NCI-H526 (cell line): ENCODE measurements around the gene CDCA8.

ENCODE experiments used
- DNase-seq, 2 experiments: peaks; one replicate each; lab custom pipeline; 2025; lab: John Stamatoyannopoulos, UW

The CDCA8 gene

DNA sequence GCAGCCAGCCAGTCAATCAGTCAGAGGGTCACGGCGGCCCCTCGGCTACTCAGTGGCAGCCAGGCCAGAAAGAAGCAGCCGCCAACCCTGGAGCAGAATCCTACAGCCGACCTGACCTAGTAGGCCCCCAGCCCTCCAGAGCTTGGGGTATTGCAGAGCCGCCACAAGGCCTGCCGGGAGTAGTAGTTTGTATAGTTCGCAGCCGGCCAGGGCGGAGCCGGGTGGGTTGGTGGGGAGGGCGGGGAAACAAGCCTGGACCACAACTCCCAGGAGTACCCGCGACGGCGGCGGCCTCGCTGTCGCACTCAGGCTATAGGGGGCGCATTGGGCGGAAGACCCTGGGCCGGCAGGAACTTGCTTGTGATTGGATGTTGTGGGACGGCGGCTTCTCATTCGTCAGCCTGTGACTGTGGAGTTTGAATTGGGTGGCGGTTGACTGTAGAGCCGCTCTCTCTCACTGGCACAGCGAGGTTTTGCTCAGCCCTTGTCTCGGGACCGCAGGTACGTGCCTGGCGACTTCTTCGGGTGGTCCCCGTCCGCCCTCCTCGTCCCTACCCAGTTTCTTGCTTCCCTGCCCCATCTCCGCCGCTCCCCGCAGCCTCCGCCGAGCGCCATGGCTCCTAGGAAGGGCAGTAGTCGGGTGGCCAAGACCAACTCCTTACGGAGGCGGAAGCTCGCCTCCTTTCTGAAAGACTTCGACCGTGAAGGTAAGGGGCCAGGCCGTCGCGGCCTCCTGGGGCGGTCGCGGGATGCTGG, at the start of gene CDCA8:
Gene CDCA8, plus strand, starts transcription at position 439 of the 756 bp plus-strand sequence. Its CDS starts 175 bp downstream, at position 614.
- peak; percentile 99 to 100 for DNase-seq

DNA sequence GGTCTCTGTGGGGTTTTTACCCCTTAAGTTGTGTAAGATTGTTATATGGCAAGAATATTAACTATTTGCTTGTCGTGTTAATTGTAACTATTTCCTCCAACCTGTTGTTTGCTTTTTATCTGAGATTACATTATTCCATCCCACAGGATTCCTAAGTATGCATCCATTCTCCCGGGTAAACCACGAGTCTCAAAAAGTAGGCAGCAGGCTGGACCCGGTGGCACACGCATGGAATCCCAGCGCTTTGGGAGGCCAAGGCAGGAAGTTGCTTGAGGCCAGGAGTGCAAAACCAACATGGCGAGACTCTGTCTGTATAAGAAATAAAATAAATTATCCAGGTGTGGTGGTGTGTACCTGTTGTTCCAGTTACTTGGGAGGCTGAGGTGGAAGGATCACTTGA, 45.0 kb upstream of the CDCA8 start:
- DNase-seq = no peak

DNA sequence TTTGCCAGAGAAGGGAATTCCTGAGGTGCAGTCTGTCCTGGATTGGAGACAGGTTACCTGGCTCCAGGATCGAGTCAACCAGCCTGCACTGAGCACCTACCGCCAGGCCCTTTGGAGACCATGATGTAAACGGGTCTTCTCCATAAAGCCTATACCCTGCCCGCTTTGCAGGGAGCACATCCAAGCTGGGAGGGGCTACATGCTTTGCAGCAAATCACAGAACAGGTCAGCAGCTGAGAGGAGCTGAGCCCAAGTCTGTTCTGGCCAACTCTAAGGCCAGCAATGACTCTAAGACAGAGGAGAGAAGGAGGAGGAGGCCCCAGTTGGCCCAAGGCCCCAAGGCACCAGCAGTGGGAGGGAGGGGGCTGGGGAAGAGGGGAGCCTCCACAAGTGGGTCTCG, 42.1 kb upstream of the CDCA8 start:
- DNase-seq = no peak

GRCh38 chr1:37650721-37651120, 41.6 kb upstream of the CDCA8 start:
- DNase-seq = no peak

DNA sequence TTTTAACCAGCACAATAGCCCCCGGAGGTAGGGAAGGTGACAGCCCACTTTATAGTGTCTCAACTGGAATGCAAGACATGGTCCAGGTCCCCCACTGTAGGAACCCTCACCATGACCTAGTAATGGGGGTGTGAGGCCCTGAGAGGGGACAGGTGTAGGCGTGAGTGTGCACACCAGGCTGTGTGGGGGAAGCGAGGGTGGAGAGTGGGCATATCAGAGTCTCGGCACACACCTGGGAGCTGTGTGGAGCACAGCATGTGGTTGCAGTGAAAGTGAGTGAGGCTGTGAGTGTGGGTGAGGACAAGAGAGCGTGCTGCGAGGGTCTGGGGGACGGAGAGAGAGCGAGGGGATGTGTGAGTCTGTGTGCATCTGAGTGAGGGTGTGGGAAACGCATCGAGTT, 40.5 kb upstream of the CDCA8 start:
- DNase-seq = no peak

- DNase-seq = no peak
Observed at GRCh38 chr1:37652976-37653375, 39.3 kb upstream of the CDCA8 start.

DNA sequence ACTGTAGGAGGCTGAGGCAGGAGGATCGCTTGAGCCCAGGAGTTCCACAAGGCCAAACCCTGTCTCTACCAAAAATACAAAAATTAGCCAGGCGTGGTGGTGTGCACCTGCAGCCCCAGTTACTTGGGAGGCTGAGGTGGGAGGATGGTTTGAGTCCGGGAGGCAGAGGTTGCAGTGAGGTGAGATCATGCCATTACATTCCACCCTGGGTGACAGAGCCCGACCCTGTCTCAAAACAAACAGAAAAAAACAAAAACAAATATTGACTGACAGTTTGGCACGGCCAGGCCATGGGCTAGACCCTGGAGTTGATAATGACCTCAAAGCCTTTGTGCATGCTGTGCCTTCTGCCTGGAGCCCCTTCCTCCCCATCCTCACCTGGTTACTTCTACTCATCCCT, 38.4 kb upstream of the CDCA8 start:
- DNase-seq = no peak

DNA sequence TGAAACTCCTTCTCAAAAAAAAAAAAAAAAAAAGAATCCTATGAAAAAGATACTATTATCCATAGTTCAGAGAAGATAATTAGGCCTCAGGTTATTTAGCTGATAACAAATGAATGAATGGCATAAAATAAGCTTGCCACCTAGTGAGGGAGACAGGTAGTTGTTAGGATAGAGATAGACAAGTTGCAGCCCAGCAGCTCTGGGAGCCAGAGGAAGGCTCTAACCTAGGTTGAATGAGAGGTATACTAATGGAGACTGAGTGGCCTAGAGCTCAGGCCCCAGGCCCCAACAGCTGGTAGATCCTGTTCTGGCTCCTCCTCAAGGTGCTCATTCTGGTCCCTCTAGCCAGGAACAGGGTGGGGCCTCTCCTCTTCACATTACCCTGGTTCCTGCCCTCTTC, 37.0 kb upstream of the CDCA8 start:
- peak in 1 of 2 experiments; percentile 31 for DNase-seq

GRCh38 chr1:37656026-37656425, 36.3 kb upstream of the CDCA8 start:
- no peak for DNase-seq

- no peak for DNase-seq
Observed at GRCh38 chr1:37656881-37657280, 35.4 kb upstream of the CDCA8 start.

- DNase-seq = no peak
Observed at GRCh38 chr1:37657620-37658412, 34.5 kb upstream of the CDCA8 start.

DNA sequence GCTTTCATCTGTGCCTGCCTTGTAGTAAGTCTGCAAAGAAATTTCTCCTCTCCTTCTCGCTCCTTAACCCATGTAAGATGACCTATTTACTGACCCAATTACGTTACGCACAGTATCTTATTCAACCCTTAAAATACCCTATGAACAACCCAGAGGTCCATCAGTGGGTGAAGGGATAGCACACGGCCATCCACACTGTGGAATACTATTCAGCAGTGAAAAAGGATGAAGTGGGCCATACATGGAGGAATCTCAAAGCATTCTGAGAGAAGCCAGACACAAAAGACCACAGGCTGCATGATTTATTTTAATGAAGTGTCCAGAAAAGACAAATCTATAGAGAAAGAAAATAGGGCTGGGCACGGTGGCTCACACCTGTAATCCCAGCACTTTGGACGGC, 33.8 kb upstream of the CDCA8 start:
- DNase-seq = no peak

GRCh38 chr1:37660664-37661063, 31.7 kb upstream of the CDCA8 start:
- DNase-seq = no peak

- no peak for DNase-seq
Observed at GRCh38 chr1:37661401-37661800, 30.9 kb upstream of the CDCA8 start.

GRCh38 chr1:37662031-37662755, 30.1 kb upstream of the CDCA8 start:
- DNase-seq = no peak

GRCh38 chr1:37663426-37664000, 28.8 kb upstream of the CDCA8 start:
- DNase-seq = no peak

- DNase-seq = no peak
Observed at GRCh38 chr1:37666241-37666867, 26.0 kb upstream of the CDCA8 start.

DNA sequence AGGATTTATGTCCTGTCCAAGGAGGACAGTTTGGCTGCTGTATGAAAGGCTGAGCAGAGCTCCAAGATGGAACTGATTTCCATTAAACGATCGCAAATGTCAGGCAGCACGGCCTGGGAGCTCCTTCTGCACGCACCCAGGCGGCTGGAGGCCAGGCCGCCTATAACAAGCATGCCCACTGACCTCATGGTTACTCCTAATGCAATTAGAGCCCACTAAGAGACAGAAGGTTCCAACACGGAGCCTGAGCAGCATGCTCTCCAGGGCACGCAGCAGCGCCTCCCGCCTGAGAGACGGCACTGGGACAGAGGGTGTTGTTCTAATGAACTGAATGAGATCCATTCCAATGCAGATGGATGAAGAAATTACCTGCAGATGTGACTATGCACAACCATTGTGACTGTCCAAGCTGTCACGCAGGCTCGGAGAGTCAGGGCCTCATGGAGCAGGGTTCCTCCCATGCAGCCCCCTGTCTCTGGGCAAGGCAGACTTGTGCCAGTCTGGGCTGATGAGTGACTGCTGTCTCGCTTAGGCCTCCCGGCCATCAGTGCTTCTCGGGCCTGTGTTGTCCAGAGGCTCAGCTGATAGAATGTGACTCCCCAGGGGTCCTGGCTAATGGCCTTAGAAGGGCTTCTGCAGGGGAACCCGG, 25.2 kb upstream of the CDCA8 start:
- no peak for DNase-seq

DNA sequence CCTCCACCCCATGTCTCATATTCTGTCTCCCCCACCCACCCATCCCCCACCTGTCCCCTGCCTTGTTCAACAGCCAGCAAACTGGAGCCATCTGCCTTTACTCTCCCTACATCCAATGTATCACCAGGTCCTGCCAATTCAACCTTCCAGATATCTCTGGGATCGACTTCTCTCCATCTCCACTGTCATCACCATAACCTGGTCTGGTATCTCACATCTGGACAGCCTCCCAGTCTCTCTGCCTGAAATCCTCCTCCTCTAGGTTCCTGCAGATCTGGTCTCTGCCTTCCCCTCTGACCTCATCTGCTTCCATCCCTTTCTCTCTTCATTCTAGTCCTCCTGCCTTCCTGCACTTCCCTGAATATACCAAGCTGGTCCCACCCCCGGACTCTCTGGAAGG, 22.2 kb upstream of the CDCA8 start:
- DNase-seq = no peak

DNA sequence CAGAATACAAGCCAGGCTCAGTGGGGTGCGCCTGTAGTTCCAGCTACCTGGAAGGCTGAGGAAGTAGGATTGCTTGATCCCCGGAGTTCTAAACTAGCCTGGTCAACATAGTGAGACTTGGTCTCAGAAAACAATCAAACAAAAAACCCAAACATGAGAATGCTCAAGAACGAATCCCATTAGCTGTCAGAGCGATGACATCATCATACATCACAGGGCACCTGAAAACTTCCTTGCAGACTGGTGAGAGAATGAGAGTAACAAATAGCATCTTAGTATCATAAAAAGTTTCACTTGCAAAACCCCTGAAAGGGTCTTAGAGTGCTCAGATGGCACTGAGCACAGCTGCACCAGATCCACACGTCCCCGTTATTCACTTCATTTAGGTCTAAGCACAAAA, 21.1 kb upstream of the CDCA8 start:
- DNase-seq = no peak

GRCh38 chr1:37672136-37672870, 20.0 kb upstream of the CDCA8 start:
- DNase-seq = no peak
